Measurements from ENCODE around the gene TEX44.
A peak's percentile ranks its signal among the peaks of the same experiment; 100 is the strongest.
"Not testable (repeated sequence)": the region's sequence is repeated elsewhere in the genome, so short reads cannot be mapped to it uniquely, and the experiment has no call there.

The TEX44 gene

GRCh38 chr2:231581328-231581727, 11.3 kb upstream of the TEX44 start:
- H3K27ac ChIP-seq (ENCODE audit: extremely low read depth, low read depth, low read length), result no peak overlapping the region
- ChIA-PET CTCF (interaction anchor here (0.5 to 2.3 kb wide), 5 partner anchors 9 to 55 kb away, joined by 3 to 13 read pairs (median 5); no protein-coding TSS in a partner anchor), POLR2A (no interaction called here)
- no peaks in the 10 kb centered on the region for H3K4me1 ChIP-seq (ENCODE audit: control insufficient read depth, insufficient read depth, low read length)
- H3K36me3 ChIP-seq (ENCODE audit: control insufficient read depth in 2 of 2, insufficient read depth in 1 of 2, low read length in 2 of 2), result no peaks in the 10 kb centered on the region
- no peaks in the 10 kb centered on the region for H3K9me3 ChIP-seq (ENCODE audit: control insufficient read depth, insufficient read depth, low read depth, low read length)
- TF ChIP-seq ZNF660 (tag by site-specific recombination; IDR thresholded peaks at IDR 0.05) (no peak), ZBTB17 (tag by site-specific recombination; IDR thresholded peaks at IDR 0.05) (peak; percentile 87)
- H3K4me3 ChIP-seq (ENCODE audit: low read depth, low read length), result no peak overlapping the region

- no peaks in the 10 kb centered on the region for H3K9me3 ChIP-seq (ENCODE audit: control insufficient read depth, insufficient read depth, low read depth, low read length)
- no peaks in the 10 kb centered on the region for H3K4me1 ChIP-seq (ENCODE audit: control insufficient read depth, insufficient read depth, low read length)
- no peak overlapping the region for H3K4me3 ChIP-seq (ENCODE audit: low read depth, low read length)
- TF ChIP-seq ZNF629 (tag by site-specific recombination; IDR thresholded peaks at IDR 0.05) (no peak), ZNF184 (tag by site-specific recombination; IDR thresholded peaks at IDR 0.05) (no peak), ZBTB20 (tag by site-specific recombination; IDR thresholded peaks at IDR 0.05) (no peak), ZNF214 (tag by site-specific recombination; IDR thresholded peaks at IDR 0.05; ENCODE audit: borderline replicate concordance) (no peak), ZNF354C (tag by site-specific recombination; IDR thresholded peaks at IDR 0.05; ENCODE audit: borderline replicate concordance, low read depth) (no peak), ZNF10 (tag by site-specific recombination; IDR thresholded peaks at IDR 0.05) (no peak), MZF1 (tag by site-specific recombination; IDR thresholded peaks at IDR 0.05; ENCODE audit: borderline replicate concordance) (no peak), ZNF571 (tag by site-specific recombination; IDR thresholded peaks at IDR 0.05) (no peak), ZNF221 (tag by site-specific recombination; IDR thresholded peaks at IDR 0.05; ENCODE audit: borderline replicate concordance) (no peak), ZNF211 (tag by site-specific recombination; IDR thresholded peaks at IDR 0.05; ENCODE audit: low read depth) (no peak), ZNF274 (IDR thresholded peaks at IDR 0.05; ENCODE audit: low read length) (no peak), ZNF274 (tag by site-specific recombination; IDR thresholded peaks at IDR 0.05; ENCODE audit: borderline replicate concordance) (no peak), ZNF785 (tag by site-specific recombination; IDR thresholded peaks at IDR 0.05) (no peak)
- H3K27ac ChIP-seq (ENCODE audit: extremely low read depth, low read depth, low read length), result no peak overlapping the region
- ChIA-PET POLR2A (no interaction called here), CTCF (interaction anchor here (0.6 to 1.7 kb wide), 3 partner anchors 17 to 175 kb away, joined by 3 to 6 read pairs (median 5); no protein-coding TSS in a partner anchor)
- no peaks in the 10 kb centered on the region for H3K36me3 ChIP-seq (ENCODE audit: control insufficient read depth in 2 of 2, insufficient read depth in 1 of 2, low read length in 2 of 2)
Observed at GRCh38 chr2:231583982-231584381, 8.7 kb upstream of the TEX44 start.

GRCh38 chr2:231587744-231588143, 4.9 kb upstream of the TEX44 start:
- H3K9me3 ChIP-seq (ENCODE audit: control insufficient read depth, insufficient read depth, low read depth, low read length); H3K4me1 ChIP-seq (ENCODE audit: control insufficient read depth, insufficient read depth, low read length); H3K36me3 ChIP-seq (ENCODE audit: control insufficient read depth in 2 of 2, insufficient read depth in 1 of 2, low read length in 2 of 2); POLR2A ChIA-PET; H3K4me3 ChIP-seq (ENCODE audit: low read depth, low read length); H3K27ac ChIP-seq (ENCODE audit: extremely low read depth, low read depth, low read length): not testable (repeated sequence)
- TF ChIP-seq PRDM1 (tag by site-specific recombination; IDR thresholded peaks at IDR 0.05), result 0 out of 2 replicates have a peak, but pooled peaks have one; percentile 12
- peak; percentile 72 for TF ChIP-seq ZNF121 (tag by site-specific recombination; IDR thresholded peaks at IDR 0.05)
- CTCF ChIA-PET, result interaction anchor here (6.5 kb wide), 1 partner anchor 13 kb away, joined by 44 read pairs; no protein-coding TSS in a partner anchor

- Histone ChIP-seq H3K27ac (ENCODE audit: extremely low read depth, low read depth, low read length) (no peak overlapping the region), H3K9me3 (ENCODE audit: control insufficient read depth, insufficient read depth, low read depth, low read length) (no peaks in the 10 kb centered on the region), H3K4me1 (ENCODE audit: control insufficient read depth, insufficient read depth, low read length) (no peaks in the 10 kb centered on the region), H3K4me3 (ENCODE audit: low read depth, low read length) (no peak overlapping the region), H3K36me3 (ENCODE audit: control insufficient read depth in 2 of 2, insufficient read depth in 1 of 2, low read length in 2 of 2) (no peaks in the 10 kb centered on the region)
- CTCF ChIA-PET, result interaction anchor here (0.7 to 6.5 kb wide), 3 partner anchors 11 to 88 kb away, joined by 3 to 44 read pairs (median 4); no protein-coding TSS in a partner anchor
- POLR2A ChIA-PET, result no interaction called here
- no peak for TF ChIP-seq KLF1 (tag by site-specific recombination; IDR thresholded peaks at IDR 0.05)
- no peak for TF ChIP-seq ZNF341 (tag by site-specific recombination; IDR thresholded peaks at IDR 0.05; ENCODE audit: low read depth)
- TF ChIP-seq ZNF48 (tag by site-specific recombination; IDR thresholded peaks at IDR 0.05), result no peak
- TF ChIP-seq ZFP3 (tag by site-specific recombination; IDR thresholded peaks at IDR 0.05; ENCODE audit: low read depth), result no peak
- TF ChIP-seq ZBTB8A (tag by site-specific recombination; IDR thresholded peaks at IDR 0.05), result no peak
- TF ChIP-seq ZNF174 (tag by site-specific recombination; IDR thresholded peaks at IDR 0.05), result no peak
- TF ChIP-seq SCRT1 (tag by site-specific recombination; IDR thresholded peaks at IDR 0.05; ENCODE audit: borderline replicate concordance), result no peak
- TF ChIP-seq ZNF600 (tag by site-specific recombination; IDR thresholded peaks at IDR 0.05), result no peak
- no peak for TF ChIP-seq INSM2 (tag by site-specific recombination; IDR thresholded peaks at IDR 0.05)
- no peak for TF ChIP-seq ZNF76 (tag by site-specific recombination; IDR thresholded peaks at IDR 0.05; ENCODE audit: borderline replicate concordance, low read depth)
- TF ChIP-seq ZNF23 (tag by site-specific recombination; IDR thresholded peaks at IDR 0.05; ENCODE audit: borderline replicate concordance), result no peak
Observed at GRCh38 chr2:231589656-231590055, 3.0 kb upstream of the TEX44 start.
